MM.1S (cell line): ENCODE measurements around the gene PARP15.

Experiments
- DNase-seq: peaks from one replicate; pipeline ENCODE4 v3.0.0-alpha.2; 2015
- H2AFZ ChIP-seq: fragments of 300-600 bp; sonication (generic); 2 replicates; pipeline ENCODE4 v1.6.0; 2016; ENCODE audit warnings: antibody characterized with exemption, low read length
- H3F3A ChIP-seq: fragments of 300-600 bp; sonication (generic); 2 replicates; pipeline ENCODE4 v1.6.1; 2016; ENCODE audit warnings: mild to moderate bottlenecking, antibody characterized with exemption, low read length, moderate library complexity, mixed read lengths; ENCODE audit not compliant: insufficient read depth
- H3K27ac ChIP-seq: fragments of 300-600 bp; sonication (generic); 2 replicates; pipeline ENCODE4 v1.5.1; 2016; ENCODE audit warnings: mild to moderate bottlenecking, low read length
- H3K27me3 ChIP-seq: fragments of 300-600 bp; sonication (generic); replicated peaks from 2 replicates; pipeline ENCODE4 v1.6.0; 2016; ENCODE audit warnings: low read length; ENCODE audit not compliant: insufficient read depth
- H3K36me3 ChIP-seq: fragments of 300-600 bp; sonication (generic); replicated peaks from 2 replicates; pipeline ENCODE4 v1.6.1; 2016; ENCODE audit warnings: mild to moderate bottlenecking, low read length, mixed read lengths; ENCODE audit not compliant: insufficient read depth
- H3K4me1 ChIP-seq: fragments of 300-600 bp; sonication (generic); 2 replicates; pipeline ENCODE4 v1.6.1; 2016; ENCODE audit warnings: low read length, mixed read lengths
- H3K4me2 ChIP-seq: fragments of 300-600 bp; sonication (generic); 2 replicates; pipeline ENCODE4 v1.6.0; 2016; ENCODE audit warnings: low read depth, low read length
- H3K4me3 ChIP-seq: fragments of 300-600 bp; sonication (generic); 2 replicates; pipeline ENCODE4 v1.5.1; 2016; ENCODE audit warnings: low read length, mixed read lengths
- H3K79me2 ChIP-seq: fragments of 300-600 bp; sonication (generic); 2 replicates; pipeline ENCODE4 v1.6.1; 2016; ENCODE audit warnings: mixed run types, low read length, mixed read lengths
- H3K9ac ChIP-seq: fragments of 300-600 bp; sonication (generic); 2 replicates; pipeline ENCODE4 v1.6.1; 2016; ENCODE audit warnings: low read length, mixed read lengths
- H3K9me2 ChIP-seq: fragments of 300-600 bp; sonication (generic); replicated peaks from 2 replicates; pipeline ENCODE4 v1.6.1; 2016; ENCODE audit warnings: mild to moderate bottlenecking, low read length, mixed read lengths; ENCODE audit not compliant: insufficient read depth
- H3K9me3 ChIP-seq: fragments of 300-600 bp; sonication (generic); replicated peaks from 2 replicates; pipeline ENCODE4 v1.6.1; 2016; ENCODE audit warnings: mild to moderate bottlenecking, low read length, mixed read lengths; ENCODE audit not compliant: insufficient read depth
- H4K20me1 ChIP-seq: fragments of 300-600 bp; sonication (generic); 2 replicates; pipeline ENCODE4 v1.6.1; 2016; ENCODE audit warnings: mild to moderate bottlenecking, low read length, moderate library complexity, mixed read lengths; ENCODE audit not compliant: insufficient read depth
- CTCF ChIP-seq: fragments of 300-600 bp; sonication (generic); IDR thresholded peaks from 2 replicates; pipeline ENCODE4 v1.5.1; 2016; ENCODE audit warnings: antibody characterized with exemption, low read length, mixed read lengths
- EZH2 ChIP-seq: fragments of 300-600 bp; sonication (generic); optimal IDR thresholded peaks from 2 replicates; pipeline ENCODE3; 2017; ENCODE audit warnings: low read depth, mild to moderate bottlenecking, antibody characterized with exemption, low read length, mixed read lengths
- EZH2phosphoT487 ChIP-seq: fragments of 300-600 bp; sonication (generic); IDR thresholded peaks from 2 replicates; pipeline ENCODE4 v1.6.1; 2018; ENCODE audit warnings: antibody characterized with exemption, low read length

Gene PARP15

GRCh38 chr3:122560680-122561079, 16.8 kb upstream of the PARP15 start:
- Histone ChIP-seq H2AFZ (no peak overlapping the region), H3K36me3 (no peaks in the 10 kb centered on the region), H3K27ac (no peak overlapping the region), H3K4me3 (no peak overlapping the region), H3K9me2 (no peaks in the 10 kb centered on the region), H3K9me3 (no peaks in the 10 kb centered on the region), H4K20me1 (no peaks in the 10 kb centered on the region), H3K4me1 (no peaks in the 10 kb centered on the region), H3K9ac (no peak overlapping the region), H3K79me2 (no peaks in the 10 kb centered on the region), H3K4me2 (no peak overlapping the region), H3K27me3 (no peaks in the 10 kb centered on the region), H3F3A (no peaks in the 10 kb centered on the region)
- TF ChIP-seq EZH2 (no peak), EZH2phosphoT487 (no peak), CTCF (peak; percentile 65)
- DNase-seq = peak; percentile 79

GRCh38 chr3:122562923-122563716, 14.3 kb upstream of the PARP15 start:
- no peak overlapping the region for H3K4me3 ChIP-seq
- no peak overlapping the region for H3K27ac ChIP-seq
- no peak for DNase-seq
- no peaks in the 10 kb centered on the region for H3K9me2 ChIP-seq
- H3K27me3 ChIP-seq = no peaks in the 10 kb centered on the region
- H2AFZ ChIP-seq = no peak overlapping the region
- no peak for TF ChIP-seq EZH2phosphoT487
- no peak for TF ChIP-seq CTCF
- TF ChIP-seq EZH2 = no peak
- no peak overlapping the region for H3K9ac ChIP-seq
- no peaks in the 10 kb centered on the region for H4K20me1 ChIP-seq
- no peaks in the 10 kb centered on the region for H3K9me3 ChIP-seq
- H3K4me1 ChIP-seq = no peaks in the 10 kb centered on the region
- no peak overlapping the region for H3K4me2 ChIP-seq
- no peaks in the 10 kb centered on the region for H3K36me3 ChIP-seq
- H3K79me2 ChIP-seq = no peaks in the 10 kb centered on the region
- no peaks in the 10 kb centered on the region for H3F3A ChIP-seq

GRCh38 chr3:122563717-122564025, 13.8 kb upstream of the PARP15 start:
- no peaks in the 10 kb centered on the region for H3K79me2 ChIP-seq
- H3K27me3 ChIP-seq = no peaks in the 10 kb centered on the region
- H3F3A ChIP-seq = no peaks in the 10 kb centered on the region
- peak overlapping the region; percentile 83 for H3K4me2 ChIP-seq
- no peak for TF ChIP-seq EZH2
- TF ChIP-seq EZH2phosphoT487 = no peak
- no peak for TF ChIP-seq CTCF
- no peaks in the 10 kb centered on the region for H4K20me1 ChIP-seq
- H3K9ac ChIP-seq = peak overlapping the region; percentile 68; the same call in 1 of the 2 replicates
- H3K36me3 ChIP-seq = no peaks in the 10 kb centered on the region
- H3K27ac ChIP-seq = no peak overlapping the region
- no peaks in the 10 kb centered on the region for H3K4me1 ChIP-seq
- H3K9me3 ChIP-seq = no peaks in the 10 kb centered on the region
- peak overlapping the region; percentile 65 for H3K4me3 ChIP-seq
- DNase-seq = no peak
- H2AFZ ChIP-seq = peak overlapping the region; percentile 92
- no peaks in the 10 kb centered on the region for H3K9me2 ChIP-seq
